GM13976 (cell line): ENCODE data around the gene KIAA1614.

Experiments
- DNase-seq: peaks from one replicate; pipeline ENCODE4 v3.0.0; 2012; ENCODE audit warnings: low spot score
- CTCF ChIP-seq: IDR thresholded peaks from 2 replicates; pipeline ENCODE4 v1.5.1; 2012; ENCODE audit warnings: borderline replicate concordance, mild to moderate bottlenecking; ENCODE audit not compliant: insufficient read depth; ENCODE audit errors: extremely low read depth, missing control alignments, control extremely low read depth
- in situ Hi-C: fragments of 300-500 bp; cut with MboI; formaldehyde crosslinking; loops from one replicate; pipeline ENCODE4 v1.12.0; 2022; ENCODE audit warnings: low sequenced_read_pairs, mixed read lengths, inconsistent platforms; ENCODE audit not compliant: unreplicated experiment

KIAA1614 gene

DNA sequence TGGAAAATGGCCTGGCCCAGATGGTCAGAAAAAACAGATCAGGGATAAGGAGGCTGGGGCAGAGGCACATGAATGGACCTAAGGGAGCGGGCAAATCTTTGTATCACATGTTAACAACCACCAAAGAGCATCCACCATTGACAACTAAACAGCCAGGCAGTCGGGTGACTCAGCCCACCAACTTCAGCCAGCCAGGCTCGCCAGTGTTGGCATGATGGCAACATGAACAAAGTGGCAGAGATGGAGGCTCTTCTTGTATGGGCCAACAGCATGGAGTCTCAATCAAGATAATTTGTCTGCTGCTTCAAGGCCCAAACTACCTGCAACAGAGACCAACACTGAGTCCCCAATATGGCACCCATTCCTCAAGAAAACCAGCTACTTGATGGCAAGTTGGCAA lies 16.5 kb upstream of the KIAA1614 start:
- TF ChIP-seq CTCF: no peak
- in situ Hi-C loops: loop anchor here (25.0 kb wide), 1 partner anchor 516 kb away; no protein-coding TSS in a partner anchor
- DNase-seq: no peak

GRCh38 chr1:180898441-180899219 lies 14.1 kb upstream of the KIAA1614 start:
- no peak for DNase-seq
- no peak for TF ChIP-seq CTCF
- in situ Hi-C loops: loop anchor here (25.0 kb wide), 1 partner anchor 514 kb away; no protein-coding TSS in a partner anchor

GRCh38 chr1:180899262-180899661 lies 13.4 kb upstream of the KIAA1614 start:
- in situ Hi-C loops: loop anchor here (25.0 kb wide), 1 partner anchor 513 kb away; no protein-coding TSS in a partner anchor
- no peak for DNase-seq
- no peak for TF ChIP-seq CTCF

- in situ Hi-C loops: no loop called here
- TF ChIP-seq CTCF: no peak
- DNase-seq: no peak
Observed at GRCh38 chr1:180901076-180901990, 11.4 kb upstream of the KIAA1614 start.

DNA sequence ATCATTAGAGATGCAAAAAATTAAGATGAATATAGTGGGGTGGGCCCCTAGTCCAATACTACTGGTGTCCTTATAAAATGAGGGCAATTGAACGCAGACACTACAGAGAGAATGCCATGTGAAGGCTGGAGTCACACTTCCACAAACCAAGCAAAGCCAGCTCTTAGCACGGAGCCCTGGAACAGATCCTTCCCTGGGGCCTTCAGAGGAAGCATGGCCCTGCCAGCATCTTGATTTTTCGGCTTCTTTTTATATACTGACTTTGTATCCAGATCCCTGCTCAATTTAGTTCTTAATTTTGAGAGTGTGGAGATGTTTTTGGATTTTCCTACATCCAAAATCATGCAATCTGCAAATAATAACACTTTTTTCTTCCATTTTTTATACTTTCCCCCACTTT lies 10.2 kb upstream of the KIAA1614 start:
- TF ChIP-seq CTCF: no peak
- in situ Hi-C loops: no loop called here
- DNase-seq: no peak

- no peak for DNase-seq
- in situ Hi-C loops: no loop called here
- TF ChIP-seq CTCF: no peak
Observed at GRCh38 chr1:180905927-180906326, 6.8 kb upstream of the KIAA1614 start.
